HG03520 (cell line): ENCODE results near the gene CHST1.

Source experiments
- ATAC-seq: cut with Tn5 transposase; IDR thresholded peaks from one replicate; pipeline ENCODE4 v1.9.1; 2021; ENCODE audit warnings: mild to moderate bottlenecking, moderate library complexity; ENCODE audit not compliant: unreplicated experiment

Gene CHST1

DNA sequence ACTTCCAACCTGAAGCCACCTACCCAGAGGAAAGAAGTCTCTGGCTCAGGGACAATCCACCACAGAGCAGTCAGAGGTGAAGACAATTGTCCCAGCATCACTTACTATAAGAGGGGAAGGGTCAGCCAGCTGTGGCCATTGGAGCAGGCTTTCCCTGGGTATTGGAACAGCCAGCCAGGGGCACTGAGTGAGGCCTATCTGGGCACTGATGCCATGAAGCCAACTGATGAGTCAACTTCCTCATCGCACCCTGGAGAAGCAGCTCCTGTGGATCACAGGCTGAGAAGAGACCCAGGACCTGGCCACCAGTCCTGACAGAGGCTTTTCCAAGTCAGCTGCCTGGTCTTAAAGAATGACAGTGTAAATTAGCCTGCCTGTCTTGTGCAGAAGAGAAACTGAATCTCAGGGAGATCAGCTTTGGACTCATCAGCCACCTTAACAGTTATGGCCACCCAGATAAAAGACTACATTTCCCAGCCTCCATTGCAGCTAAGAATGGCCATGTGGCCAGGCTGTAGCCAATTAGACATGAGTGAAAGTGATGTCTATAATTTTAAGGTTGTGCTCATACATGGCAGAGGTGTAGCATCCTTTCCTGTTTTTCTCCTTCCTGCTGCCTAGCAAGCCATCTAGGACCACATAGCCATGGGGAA lies 19.0 kb downstream of the CHST1 start:
- peak; percentile 60 for ATAC-seq

DNA sequence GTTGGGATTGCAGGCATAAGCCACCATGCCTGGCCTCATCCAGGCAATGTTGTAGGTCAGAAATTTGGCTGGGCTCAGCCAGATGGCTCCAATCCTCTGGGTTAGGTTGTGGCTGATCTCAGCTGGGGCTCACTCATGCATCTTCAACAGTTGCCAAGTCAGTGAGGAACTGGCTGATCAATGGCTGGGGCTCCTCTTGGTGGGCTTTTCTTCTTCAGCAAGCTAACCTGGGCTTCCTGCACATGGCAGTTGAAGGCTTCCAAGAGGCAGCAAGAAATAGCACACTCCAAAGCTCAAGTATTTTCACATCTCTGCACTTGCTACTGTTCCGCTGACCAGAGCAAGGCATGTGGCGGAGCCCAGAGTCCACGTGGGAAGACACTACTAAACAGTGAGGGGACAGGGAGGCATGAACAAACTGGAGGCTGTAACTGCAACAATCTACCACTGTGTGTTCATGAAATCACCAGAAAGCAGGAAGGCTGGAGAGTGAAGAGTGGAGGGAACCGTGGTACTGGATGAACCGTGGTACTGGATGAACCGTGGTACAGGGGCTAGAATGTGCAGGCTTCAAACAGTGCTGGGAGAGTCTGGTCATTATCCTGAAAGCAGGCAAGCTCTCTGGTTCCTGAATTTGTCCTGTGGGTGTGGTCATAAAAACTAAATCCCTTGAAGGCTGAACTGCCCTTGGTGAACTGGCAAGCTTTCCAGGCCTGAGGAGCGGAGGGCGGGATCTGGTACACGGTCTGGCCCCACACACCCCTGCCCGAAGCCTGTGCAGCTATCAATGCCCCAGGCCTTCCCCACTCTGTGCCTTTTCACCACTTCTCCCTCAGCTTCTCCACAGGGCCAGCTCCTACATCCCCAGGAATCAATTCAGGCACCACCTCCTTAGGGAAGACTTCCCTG lies 20.2 kb downstream of the CHST1 start:
- no peak for ATAC-seq

DNA sequence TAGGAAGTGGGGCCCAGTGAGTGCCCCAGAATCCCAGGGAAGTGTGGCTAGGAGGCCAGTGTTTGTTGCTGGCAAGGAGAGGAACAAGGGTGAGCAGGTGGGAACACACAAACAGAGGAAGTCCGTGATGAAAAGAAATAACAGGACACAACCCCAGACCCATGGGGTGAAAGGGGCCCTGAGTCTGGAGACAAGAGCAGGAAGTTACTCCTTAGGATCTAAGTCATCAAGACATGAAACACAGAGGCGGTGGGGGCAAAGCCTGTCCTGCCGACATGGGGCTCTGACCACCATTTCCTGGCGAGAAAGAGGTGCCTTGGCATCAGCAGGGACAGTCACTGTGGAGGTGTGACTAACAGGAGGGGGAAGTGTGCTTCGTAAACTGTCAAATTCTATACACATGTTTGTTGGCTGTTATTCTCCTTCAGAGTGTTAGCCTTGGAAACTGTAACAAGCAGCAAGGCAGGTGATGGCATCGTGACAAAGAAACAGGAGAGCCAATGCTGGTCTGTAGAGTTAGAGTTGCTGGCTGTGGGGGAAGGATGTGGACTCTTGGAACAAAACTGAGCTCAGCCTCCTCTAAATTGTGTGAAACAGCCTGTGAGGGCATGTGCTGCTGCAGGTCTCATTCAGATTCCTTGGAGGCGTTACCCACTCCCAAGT lies 21.7 kb downstream of the CHST1 start:
- ATAC-seq, result no peak

DNA sequence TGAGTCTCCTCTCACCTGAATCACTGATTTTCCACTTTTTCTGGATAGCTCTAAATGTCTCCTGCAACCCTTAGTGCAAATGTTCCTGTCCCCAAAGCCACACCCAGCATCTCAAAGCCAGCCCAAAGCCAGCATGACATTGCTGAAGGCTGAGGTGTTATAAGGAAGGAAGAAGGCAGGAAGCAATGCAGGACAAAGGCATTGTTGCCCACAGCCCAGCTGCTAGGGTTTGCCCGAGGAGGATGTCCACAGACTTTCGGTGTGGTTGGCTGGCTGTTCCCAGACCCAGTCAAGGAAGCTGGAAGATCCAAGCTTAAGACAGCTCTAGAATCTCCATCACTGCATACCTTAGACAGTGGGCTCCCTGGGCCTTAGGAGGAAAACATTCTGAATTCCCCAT lies 23.5 kb downstream of the CHST1 start:
- no peak for ATAC-seq

DNA sequence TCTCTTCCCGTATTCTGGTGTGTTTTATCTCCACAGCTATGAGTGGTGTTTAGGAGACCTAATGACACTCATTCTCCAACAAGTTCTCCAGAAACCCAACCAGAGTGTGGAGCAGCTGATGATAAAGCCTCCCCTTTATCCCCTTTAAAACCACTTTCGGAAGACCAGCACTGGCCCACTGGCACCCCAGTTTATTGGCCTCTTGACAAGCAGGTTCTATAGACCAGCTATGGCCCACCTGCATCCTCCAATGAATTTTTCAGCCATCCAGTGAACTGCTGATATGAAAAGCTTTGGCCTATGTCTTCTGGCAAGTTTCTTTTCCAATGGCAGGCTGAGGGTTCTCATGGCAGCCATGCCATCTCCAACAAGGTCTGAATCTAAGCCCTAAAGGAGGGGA lies 27.4 kb downstream of the CHST1 start:
- no peak for ATAC-seq

DNA sequence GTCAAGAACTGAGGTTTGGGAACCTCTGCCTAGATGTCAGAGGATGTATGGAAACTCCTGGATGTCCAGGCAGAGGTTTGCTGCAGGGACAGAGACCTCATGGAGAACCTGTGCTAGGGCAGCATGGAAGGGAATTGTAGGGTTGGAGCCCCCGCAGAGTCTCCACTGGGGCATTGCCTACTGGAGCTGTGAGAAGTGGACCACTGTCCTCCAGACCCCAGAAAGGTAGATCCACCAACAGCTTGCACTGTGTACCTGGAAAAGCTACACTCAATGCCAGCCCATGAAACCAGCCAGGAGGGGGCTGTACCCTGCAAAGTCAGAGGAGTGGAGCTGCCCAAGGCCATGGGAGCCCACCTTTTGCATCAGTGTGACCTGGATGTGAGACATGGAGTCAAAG lies 29.5 kb downstream of the CHST1 start:
- no peak for ATAC-seq

DNA sequence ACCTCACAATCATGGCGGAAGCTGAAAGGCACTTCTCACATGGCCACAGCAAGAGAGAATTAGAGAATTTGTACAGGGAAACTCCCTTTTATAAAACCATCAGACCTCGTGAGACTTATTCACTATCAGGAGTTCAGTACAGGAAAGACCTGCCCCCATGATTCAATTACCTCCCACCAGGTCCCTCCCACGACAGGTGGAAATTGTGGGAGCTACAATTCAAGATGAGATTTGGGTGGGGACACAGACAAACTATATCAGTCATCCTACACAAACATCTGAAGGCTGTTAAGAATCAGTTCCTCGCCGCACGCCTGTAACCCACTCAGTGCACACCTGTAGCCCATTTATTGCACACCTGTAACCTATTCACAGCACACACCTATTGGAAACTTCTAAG lies 39.8 kb downstream of the CHST1 start:
- ATAC-seq, result no peak

DNA sequence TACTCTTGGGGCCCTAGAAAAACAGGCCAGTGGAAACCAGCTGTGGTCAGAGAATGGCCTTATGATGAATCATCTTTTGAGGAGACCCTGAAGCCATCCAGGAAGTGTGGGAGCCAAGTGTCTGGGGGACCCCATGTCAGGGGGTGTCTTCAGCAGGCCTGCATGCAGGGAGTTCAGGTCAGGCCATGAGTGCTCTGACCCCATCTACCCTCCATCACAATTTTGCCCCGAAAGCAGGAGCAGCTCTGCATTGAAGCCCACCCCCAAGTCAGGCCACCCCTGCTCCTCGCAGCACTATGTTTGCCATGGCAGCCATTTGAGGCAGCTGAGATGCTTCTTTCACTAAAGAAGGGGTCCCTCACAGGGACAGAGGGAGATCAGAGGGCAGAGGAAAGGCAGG lies 41.3 kb downstream of the CHST1 start:
- no peak for ATAC-seq

DNA sequence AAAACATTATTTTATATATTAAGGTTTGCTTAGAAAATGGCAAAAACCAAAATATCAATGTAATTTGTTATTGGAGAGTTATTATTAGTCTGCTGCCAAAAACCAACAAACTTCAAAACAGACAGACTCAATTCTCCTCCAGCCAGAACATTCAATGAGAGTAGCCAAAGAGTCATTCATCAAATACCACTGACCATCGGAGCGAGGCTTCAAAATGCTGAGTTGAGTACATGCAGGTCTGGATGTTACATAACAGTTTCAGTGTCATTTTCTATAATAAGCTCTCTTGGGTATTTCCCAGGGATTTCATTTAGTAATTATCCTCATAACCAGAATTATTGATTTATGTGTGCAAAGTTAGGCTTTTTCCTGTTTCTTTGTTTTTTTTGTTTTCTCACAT lies 42.6 kb downstream of the CHST1 start:
- no peak for ATAC-seq

DNA sequence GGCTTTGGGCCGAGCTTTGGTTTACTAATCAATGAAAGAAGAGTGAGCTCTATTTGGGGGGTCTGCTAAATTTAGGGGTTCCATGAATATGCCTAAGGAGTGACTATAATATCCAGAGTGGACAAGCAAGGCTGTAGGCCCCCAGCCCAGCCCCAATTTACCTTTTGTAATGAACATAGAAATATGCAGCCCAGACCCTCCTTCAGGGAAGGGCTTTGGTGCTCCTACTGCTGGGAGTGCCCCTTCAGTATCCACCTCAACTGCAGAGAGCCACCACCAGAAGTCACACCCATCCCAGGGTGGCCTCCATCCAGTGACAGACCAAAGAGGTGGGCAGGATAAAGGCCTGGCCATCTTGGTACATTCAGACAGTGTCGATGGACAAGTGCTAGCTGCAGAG lies 43.1 kb downstream of the CHST1 start:
- ATAC-seq, result no peak

DNA sequence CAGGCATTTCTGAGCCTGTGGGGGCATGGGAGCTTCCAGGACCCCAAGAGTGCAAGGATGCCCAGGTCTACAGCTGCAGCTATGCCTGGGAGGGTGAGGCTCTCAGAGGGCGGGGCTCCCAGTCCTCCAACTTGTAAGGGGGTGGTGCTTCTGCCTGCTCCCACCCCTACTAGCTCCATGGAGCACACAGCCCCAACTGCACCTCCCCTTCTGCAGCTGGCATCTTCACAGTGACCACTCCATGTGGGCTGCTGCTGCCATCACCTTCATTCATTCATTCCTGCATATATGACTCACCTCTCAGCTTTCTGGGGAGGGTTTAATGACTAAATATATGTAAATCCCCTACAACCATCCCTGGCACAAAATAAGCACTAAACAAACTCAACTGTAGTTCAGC lies 43.8 kb downstream of the CHST1 start:
- ATAC-seq, result no peak

DNA sequence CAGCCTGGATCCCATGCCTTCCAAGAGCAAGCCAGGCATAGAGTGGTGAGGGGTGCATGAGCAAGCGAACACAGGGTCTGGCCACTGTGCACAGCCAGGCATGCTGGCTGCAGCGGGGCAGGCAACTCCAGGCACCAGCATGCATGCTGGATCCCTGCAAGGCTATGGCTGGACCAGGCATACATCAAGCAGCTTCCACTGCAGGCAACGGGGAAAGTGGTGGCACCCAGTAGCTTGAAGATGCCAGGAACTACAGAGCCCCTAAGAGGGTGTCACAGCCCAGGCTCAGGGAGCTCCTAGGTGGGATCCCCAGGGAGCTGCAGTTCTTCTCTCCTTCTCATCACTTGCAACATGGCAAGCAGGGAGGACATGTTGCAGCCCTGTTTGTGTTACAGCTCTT lies 45.2 kb downstream of the CHST1 start:
- ATAC-seq, result no peak

DNA sequence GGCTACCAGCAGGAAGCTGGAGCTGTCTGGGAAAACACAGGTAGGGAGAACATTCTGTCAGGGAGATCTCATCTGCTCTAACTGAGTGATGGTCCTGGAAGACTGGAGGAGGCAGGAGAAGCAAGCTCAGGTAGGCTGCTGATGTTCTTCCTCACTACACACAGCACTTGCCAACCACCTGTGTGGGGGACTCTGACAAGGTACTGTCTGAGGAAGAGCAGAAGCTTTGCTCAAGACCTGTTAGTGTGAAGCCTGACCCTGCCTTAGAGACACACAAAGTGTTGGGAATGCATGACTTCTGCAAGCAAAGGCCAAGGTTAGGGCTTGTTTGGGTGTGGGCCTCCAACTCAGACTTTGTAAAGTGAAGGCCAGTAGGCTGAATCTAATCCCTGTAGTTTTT lies 46.5 kb downstream of the CHST1 start:
- no peak for ATAC-seq

DNA sequence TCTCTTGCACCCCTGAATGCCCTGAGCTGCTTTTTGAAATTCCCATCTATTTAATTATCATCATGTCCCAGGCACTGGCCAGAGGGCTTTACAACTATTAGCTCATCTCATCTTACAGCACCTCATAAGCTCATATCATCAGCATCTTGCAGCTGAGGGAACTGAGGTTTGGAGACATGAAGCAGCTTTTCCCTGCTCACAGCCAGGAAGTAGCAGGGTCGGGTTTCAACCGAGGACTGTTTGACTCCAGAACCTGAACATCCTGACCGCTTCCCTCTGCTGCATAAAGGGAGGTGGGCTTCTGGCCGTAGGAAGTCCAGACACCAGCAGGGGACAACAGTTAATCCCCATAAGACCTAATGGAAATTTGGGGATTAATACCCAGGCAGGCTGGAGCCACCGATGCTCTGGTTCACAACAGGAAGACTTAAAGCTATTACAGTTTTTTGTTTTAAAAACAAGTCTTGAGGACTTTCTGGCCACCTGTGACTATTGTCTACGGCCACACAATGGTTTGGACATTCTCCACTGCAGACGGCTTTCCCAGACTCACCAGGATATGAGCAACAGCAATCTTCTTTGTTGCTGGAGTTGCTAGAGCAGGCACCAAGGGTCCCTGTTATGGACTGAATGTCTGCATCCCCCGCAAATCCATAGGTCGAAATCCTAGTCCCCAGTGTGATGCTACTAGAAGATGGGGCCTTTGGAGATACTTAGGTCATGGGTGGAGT lies 47.4 kb downstream of the CHST1 start:
- ATAC-seq, result no peak

DNA sequence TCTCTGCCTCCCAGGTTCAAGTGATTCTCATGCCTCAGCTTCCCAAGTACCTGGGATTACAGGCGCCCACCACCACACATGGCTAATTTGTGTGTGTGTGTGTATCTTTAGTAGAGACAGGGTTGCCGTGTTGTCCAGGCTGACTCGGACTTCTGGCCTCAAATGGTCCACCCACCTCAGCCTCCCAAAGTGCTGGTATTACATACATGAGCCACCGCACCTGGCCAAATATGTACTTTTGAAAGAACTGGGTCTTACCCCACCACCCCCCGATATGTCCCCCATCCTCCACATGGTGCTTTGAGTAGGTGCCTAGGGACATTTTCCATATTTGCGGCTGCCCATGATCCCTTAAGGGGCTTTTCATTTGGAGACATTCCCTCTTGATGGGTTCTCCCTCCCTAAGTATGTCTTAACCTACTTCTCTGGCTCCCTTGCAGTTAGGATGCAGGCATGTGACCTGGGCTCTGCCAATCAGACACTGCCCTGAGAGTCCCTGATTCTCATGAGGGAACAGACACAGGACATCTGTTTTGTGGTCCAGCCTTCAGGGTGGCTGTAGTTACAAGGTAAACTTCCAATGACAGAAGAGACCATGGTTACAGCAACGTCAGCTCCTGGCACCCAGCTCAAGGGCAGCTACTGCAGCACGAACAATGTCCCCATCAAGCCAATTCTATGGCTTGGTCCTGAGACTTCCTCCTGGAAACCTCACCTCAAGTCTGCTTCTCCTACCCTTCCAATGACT lies 48.4 kb downstream of the CHST1 start:
- ATAC-seq, result no peak

DNA sequence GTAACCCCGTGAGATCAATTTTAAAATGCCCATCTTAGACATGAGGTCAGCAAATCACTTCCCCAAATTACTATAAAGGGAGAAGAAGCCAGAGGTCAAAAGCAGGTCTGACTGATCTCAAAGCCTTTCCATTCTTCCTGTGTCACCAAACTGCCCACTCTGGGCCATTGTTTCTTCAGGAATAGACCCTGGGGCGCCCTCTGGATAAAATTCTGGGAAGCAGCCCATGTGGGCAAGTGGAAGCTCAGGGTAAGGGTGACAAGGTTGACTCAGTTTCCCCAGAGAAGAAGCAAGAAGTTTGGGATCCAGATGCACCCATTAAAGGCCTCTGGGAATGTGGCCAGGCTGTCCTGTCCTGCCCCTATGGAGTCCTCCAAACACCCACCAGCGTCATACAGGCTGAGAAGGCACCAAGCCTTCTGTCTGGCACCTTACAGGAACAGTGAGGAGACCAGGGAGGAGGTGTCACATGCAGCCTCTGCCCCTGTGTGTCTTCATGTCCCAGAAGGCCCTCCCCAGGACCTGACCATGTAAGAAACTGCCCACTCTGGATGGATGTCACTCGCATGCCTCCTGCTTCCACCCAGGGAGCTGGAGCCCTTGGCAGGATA lies 50.1 kb downstream of the CHST1 start:
- ATAC-seq, result no peak

DNA sequence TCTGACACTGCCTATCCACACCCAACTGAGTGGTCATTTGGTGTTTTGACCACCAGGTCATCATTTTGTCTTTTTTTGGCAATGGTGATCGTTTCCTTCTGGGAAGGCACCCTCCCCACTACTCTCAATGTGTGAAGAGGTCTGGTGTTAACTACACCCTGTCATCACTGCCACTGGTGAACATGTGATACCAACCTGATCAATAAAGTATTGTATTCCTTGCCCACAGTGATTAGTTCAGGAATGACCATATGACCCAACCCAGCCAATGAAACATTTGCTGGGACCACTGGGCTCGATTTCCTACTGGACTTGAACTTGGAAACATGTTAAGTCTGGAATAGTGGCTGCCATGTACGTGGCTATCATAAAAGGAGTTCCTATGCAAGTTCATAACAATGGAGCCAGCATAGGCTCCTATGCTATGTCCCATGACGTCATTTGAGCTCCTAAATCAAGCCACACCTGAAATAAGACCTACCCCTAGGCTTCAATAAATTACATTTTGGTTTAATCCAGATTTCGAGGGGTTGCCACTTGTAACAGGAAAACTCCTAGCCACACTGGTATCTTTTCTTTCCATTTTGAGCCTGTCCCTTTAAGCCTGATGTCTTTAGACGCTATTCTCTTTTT lies 51.1 kb downstream of the CHST1 start:
- ATAC-seq, result no peak

DNA sequence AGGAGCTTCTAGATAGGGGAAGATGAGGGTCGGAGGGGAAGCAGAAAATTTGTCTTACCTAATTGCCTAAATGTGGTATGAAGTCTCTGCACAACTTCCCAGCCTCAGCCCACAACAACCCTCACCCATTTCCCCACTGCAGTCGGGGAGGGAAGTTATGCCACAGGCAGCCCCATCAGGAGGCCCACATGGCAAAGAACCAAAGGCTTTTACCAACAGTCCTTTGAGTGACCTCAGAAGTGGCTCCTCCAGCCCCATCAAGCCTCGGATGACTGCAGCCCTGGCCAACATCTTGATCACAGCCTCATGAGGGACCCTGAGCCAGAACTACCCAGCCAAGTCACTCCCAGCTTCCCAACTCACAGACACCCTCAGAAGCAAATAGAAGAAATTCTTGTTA lies 54.8 kb downstream of the CHST1 start:
- ATAC-seq, result no peak

DNA sequence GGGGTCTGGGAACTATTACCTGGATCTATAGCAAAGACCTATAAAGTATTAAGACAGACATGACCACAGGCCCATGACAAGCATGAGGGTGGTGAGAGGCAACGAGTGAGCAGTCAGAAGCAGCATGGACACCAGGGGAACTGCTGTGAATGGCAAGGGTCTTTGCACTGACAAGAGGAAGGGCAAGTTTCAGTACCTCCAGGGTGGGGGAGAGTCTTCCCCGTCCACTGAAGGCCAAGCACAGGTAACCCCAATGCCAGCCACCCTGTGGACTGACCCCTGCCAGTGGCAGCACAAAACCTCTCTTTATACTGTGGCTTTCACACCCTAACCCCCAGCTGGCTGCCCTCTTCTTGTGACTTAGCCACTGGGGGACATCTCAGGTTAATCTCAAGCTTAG lies 55.5 kb downstream of the CHST1 start:
- ATAC-seq, result no peak

DNA sequence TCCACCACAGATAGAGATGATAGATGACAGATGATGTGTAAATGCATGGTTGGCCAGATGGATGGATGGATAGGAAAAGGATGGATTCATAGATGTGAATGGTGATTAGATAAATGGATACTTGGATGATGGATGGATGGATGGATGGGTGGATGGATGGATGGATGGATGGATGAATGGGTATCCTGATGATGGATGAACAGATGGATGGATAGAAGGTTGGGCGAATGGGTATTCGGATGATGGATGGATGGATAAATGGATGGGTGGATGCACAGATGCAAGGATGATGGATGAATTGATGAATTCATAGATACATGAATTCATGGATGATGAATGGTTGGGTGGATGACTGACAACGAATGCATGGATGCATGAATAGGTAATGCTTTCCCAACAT lies 56.1 kb downstream of the CHST1 start:
- ATAC-seq, result no peak
